ENCODE results near the gene GORAB.

GRCh38 chr1:170498876-170499275 lies 33.1 kb upstream of the GORAB start:
- TF ChIP-seq CTCF (IDR thresholded peaks at IDR 0.05; ENCODE audit: control extremely low read depth in 1 of 3, insufficient read depth in 1 of 3, low read depth in 1 of 3, low read length in 3 of 3) (no peak), EZH2 (IDR thresholded peaks at IDR 0.05; ENCODE audit: low read depth, low read length, severe bottlenecking) (no peak), KDM1A (IDR thresholded peaks at IDR 0.05; ENCODE audit: borderline replicate concordance, low read length) (no peak), PHF8 (conservative IDR thresholded peaks at IDR 0.05; ENCODE audit: low read depth, low read length) (no peak), ASH2L (IDR thresholded peaks at IDR 0.05; ENCODE audit: low read length) (no peak), SP2 (IDR thresholded peaks at IDR 0.05; ENCODE audit: low read length) (no peak), RAD21 (IDR thresholded peaks at IDR 0.05 in 1 of 2, conservative IDR thresholded peaks at IDR 0.05 in 1 of 2; ENCODE audit: low read depth in 2 of 2, low read length in 2 of 2) (no peak), SIN3A (conservative IDR thresholded peaks at IDR 0.05 in 1 of 2, IDR thresholded peaks at IDR 0.05 in 1 of 2; ENCODE audit: low read depth in 1 of 2, low read length in 2 of 2) (no peak), RNF2 (IDR thresholded peaks at IDR 0.05; ENCODE audit: borderline replicate concordance, low read depth, low read length, missing control alignments, poor library complexity, severe bottlenecking) (no peak), YY1 (IDR thresholded peaks at IDR 0.05; ENCODE audit: low read depth, low read length) (no peak), USF2 (IDR thresholded peaks at IDR 0.05; ENCODE audit: low read length) (no peak), JUN (IDR thresholded peaks at IDR 0.05; ENCODE audit: low read depth, low read length) (no peak), GTF2F1 (IDR thresholded peaks at IDR 0.05; ENCODE audit: borderline replicate concordance, low read depth, low read length) (no peak), POLR2AphosphoS5 (IDR thresholded peaks at IDR 0.05; ENCODE audit: low read depth, low read length) (no peak)

All from H1 (cell line).